K562 (cell line): ENCODE measurements around the gene ABCA7. TPM values are rescaled to one million over a fixed set of nuclear protein-coding genes. Genes with fewer than 3 reads are reported as not detected.
A peak's percentile ranks its signal among the peaks of the same experiment; 100 is the strongest.

Experiments used
- CXXC5 ChIP-seq: fragments of 250-450 bp; sonication (Bioruptor Pico); IDR thresholded peaks from 2 replicates; pipeline ENCODE4 v1.8.0; 2022; ENCODE audit warnings: inconsistent platforms, mild to moderate bottlenecking, moderate library complexity
- HCFC1 ChIP-seq: IDR thresholded peaks from 2 replicates; pipeline ENCODE4 v1.6.1; 2012; ENCODE audit warnings: low read depth, low read length, improper control_type of control experiment
- NFRKB ChIP-seq: fragments of 450-650 bp; IDR thresholded peaks from 2 replicates; pipeline ENCODE4 v1.6.1; 2016; ENCODE audit warnings: low read depth
- NFXL1 ChIP-seq: fragments of 450-650 bp; formaldehyde crosslinking; IDR thresholded peaks from 2 replicates; pipeline ENCODE4 v1.4.0; 2021; ENCODE audit warnings: mild to moderate bottlenecking
- PHF8 ChIP-seq: fragments of 200-600 bp; sonication (generic); IDR thresholded peaks from 2 replicates; pipeline ENCODE4 v1.6.1; 2012; ENCODE audit warnings: mixed run types, mild to moderate bottlenecking, inconsistent platforms, low read length, moderate library complexity, borderline replicate concordance
- RCOR1 ChIP-seq, 2 experiments: IDR thresholded peaks; 2 replicates each; pipeline ENCODE4 v1.6.1; 2012; ENCODE audit warnings: low read depth in 2 of 2, low read length in 2 of 2, borderline replicate concordance in 1 of 2, improper control_type of control experiment in 1 of 2
- SIN3B ChIP-seq: fragments of 450-650 bp; IDR thresholded peaks from 2 replicates; pipeline ENCODE4 v1.6.1; 2017; ENCODE audit warnings: low read depth, mild to moderate bottlenecking, moderate library complexity
- SIX5 ChIP-seq, 2 experiments: IDR thresholded peaks; 2 replicates each; pipeline ENCODE4 v1.6.1; 2011; ENCODE audit warnings: low read length in 2 of 2, borderline replicate concordance in 1 of 2, low read depth in 1 of 2, mild to moderate bottlenecking in 1 of 2, moderate library complexity in 1 of 2; ENCODE audit not compliant: insufficient read depth in 1 of 2
- SMARCA4 ChIP-seq: fragments of 450-650 bp; IDR thresholded peaks from 2 replicates; pipeline ENCODE4 v1.6.1; 2016
- SMARCE1 ChIP-seq: fragments of 450-650 bp; IDR thresholded peaks from 2 replicates; pipeline ENCODE4 v1.7.1; 2016; ENCODE audit warnings: mild to moderate bottlenecking
- SMC3 ChIP-seq: conservative IDR thresholded peaks from 2 replicates; pipeline ENCODE4 v1.6.1; 2011; ENCODE audit warnings: low read depth, low read length, improper control_type of control experiment; ENCODE audit not compliant: insufficient read depth
- TAF1 ChIP-seq: IDR thresholded peaks from 2 replicates; pipeline ENCODE4 v1.6.1; 2011; ENCODE audit warnings: mild to moderate bottlenecking, low read length, moderate library complexity; ENCODE audit not compliant: insufficient read depth, control insufficient read depth, severe bottlenecking; ENCODE audit errors: extremely low read depth
- TBP ChIP-seq: optimal IDR thresholded peaks from 2 replicates; pipeline ENCODE3; 2011; ENCODE audit warnings: low read depth, low read length, improper control_type of control experiment
- TFAM ChIP-seq: fragments of 250-450 bp; sonication (Bioruptor Pico); conservative IDR thresholded peaks from 2 replicates; pipeline ENCODE4 v1.5.0; 2021; ENCODE audit warnings: mild to moderate bottlenecking, moderate library complexity
- ZKSCAN1 ChIP-seq: fragments of 150-350 bp; IDR thresholded peaks from 2 replicates; pipeline ENCODE4 v1.6.1; 2016; ENCODE audit warnings: low read depth, low read length
- ZNF263 ChIP-seq: sonication (generic); formaldehyde crosslinking; IDR thresholded peaks from 2 replicates; pipeline ENCODE4 v1.8.0; 2022; ENCODE audit warnings: mild to moderate bottlenecking, missing genetic modification reagents, borderline replicate concordance
- ZNF589 ChIP-seq: fragments of 200-800 bp; sonication (Bioruptor generic); IDR thresholded peaks from 2 replicates; pipeline ENCODE4 v1.6.1; 2016; ENCODE audit warnings: low read depth, missing genetic modification characterization, missing compliant biosample characterization
- polyA plus RNA-seq, 8 experiments: library from polyadenylated mRNA; depleted of rRNA in 4 of 8; stranded (reverse) in 5 of 8; unstranded in 3 of 8; fragments of >200 nt; fragmentation: Nextera tagmentation in 2 of 8; fragmentation: Illumina TruSeq in 1 of 8; extraction: Ambion mirVana in 2 of 8; extraction: Trizol in 1 of 8; gene quantifications; 2 replicates each; pipeline versions ENCODE4 v1.2.1 to v1.2.3, GENCODE V29; 2011 to 2014; ENCODE audit warnings: inconsistent platforms in 1 of 8, missing spikeins in 1 of 8
- total RNA-seq, 7 experiments: library from RNA; depleted of rRNA in 6 of 7; stranded (reverse); fragments of >200 nt in 6 of 7; fragmentation: Illumina TruSeq in 2 of 7; extraction: Trizol in 2 of 7; gene quantifications; 2 replicates each; pipeline versions ENCODE4 v1.2.1 to v1.2.3, GENCODE V29; 2011 to 2021; ENCODE audit warnings: low replicate concordance in 1 of 7
- TF ChIP-seq, protein P1 (sequence below): fragments of 450-650 bp; IDR thresholded peaks from 2 replicates; pipeline ENCODE4 v1.6.1; 2018; ENCODE audit not compliant: partially characterized antibody
- TF ChIP-seq, protein P2 (sequence below): fragments of 250-450 bp; sonication (Bioruptor Pico); IDR thresholded peaks from 2 replicates; pipeline ENCODE4 v1.5.1; 2021; ENCODE audit warnings: mild to moderate bottlenecking
- TF ChIP-seq, protein P3 (sequence below), 2 experiments: fragments of 450-650 bp; conservative IDR thresholded peaks; 2 replicates each; pipeline ENCODE4 v1.6.1; 2017; ENCODE audit warnings: mild to moderate bottlenecking in 2 of 2, moderate library complexity in 2 of 2

ABCA7 gene
- total and polyA plus RNA-seq, 9 of the 15 experiments (the other 6 are each of a cell fraction or from before 2014, with no cell fraction given) = 2.3 to 96.1 (median 31.2) TPM

DNA sequence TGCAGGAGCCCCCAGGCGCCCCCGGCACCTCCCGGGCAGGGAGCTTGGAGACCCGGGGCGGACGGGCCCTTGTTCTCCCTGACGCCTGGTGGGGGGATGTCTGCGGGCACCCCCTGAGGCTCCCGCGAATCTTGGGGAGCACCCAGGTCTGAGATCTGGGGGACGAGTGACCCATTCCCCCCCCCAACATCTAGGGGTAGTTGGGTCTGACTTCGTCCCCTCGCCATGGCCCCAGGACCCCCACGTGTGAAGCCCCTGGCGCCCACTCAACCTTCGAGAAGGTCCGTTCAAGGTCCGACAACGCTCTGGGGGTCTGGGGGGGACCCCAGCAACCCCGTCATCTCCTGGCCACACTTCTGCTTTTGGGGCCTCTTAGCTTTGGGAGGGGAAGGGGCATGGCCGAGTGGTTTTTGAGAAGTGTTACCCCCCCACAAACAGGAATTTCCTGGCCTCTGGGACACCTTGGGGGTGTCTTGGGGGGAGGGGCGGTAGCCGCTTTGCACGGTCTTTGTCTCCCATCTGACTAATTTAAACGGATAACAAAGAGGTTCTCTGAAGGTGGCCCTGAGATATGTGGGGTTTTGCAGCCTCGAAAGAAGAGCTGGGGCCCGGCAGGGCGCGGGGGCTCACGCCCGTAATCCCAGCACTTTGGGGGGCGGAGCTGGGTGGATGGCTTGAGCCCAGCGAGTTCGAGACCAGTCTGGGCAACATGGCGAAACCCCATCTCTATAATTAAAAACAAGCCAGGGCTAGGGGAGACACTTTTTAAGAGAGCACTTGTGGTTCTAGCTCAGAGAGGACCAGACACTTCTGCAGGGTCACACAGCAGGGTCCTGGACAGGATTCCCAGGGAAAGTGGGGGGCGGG, 12.9 kb upstream of the ABCA7 start (continued):
- TF ChIP-seq, protein P1, sequence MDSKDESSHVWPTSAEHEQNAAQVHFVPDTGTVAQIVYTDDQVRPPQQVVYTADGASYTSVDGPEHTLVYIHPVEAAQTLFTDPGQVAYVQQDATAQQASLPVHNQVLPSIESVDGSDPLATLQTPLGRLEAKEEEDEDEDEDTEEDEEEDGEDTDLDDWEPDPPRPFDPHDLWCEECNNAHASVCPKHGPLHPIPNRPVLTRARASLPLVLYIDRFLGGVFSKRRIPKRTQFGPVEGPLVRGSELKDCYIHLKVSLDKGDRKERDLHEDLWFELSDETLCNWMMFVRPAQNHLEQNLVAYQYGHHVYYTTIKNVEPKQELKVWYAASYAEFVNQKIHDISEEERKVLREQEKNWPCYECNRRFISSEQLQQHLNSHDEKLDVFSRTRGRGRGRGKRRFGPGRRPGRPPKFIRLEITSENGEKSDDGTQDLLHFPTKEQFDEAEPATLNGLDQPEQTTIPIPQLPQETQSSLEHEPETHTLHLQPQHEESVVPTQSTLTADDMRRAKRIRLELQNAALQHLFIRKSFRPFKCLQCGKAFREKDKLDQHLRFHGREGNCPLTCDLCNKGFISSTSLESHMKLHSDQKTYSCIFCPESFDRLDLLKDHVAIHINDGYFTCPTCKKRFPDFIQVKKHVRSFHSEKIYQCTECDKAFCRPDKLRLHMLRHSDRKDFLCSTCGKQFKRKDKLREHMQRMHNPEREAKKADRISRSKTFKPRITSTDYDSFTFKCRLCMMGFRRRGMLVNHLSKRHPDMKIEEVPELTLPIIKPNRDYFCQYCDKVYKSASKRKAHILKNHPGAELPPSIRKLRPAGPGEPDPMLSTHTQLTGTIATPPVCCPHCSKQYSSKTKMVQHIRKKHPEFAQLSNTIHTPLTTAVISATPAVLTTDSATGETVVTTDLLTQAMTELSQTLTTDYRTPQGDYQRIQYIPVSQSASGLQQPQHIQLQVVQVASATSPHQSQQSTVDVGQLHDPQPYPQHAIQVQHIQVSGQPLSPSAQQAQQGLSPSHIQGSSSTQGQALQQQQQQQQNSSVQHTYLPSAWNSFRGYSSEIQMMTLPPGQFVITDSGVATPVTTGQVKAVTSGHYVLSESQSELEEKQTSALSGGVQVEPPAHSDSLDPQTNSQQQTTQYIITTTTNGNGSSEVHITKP = peak; percentile 59
- no peak for TF ChIP-seq SMC3
- TF ChIP-seq PHF8 = no peak
- TF ChIP-seq, protein P2, sequence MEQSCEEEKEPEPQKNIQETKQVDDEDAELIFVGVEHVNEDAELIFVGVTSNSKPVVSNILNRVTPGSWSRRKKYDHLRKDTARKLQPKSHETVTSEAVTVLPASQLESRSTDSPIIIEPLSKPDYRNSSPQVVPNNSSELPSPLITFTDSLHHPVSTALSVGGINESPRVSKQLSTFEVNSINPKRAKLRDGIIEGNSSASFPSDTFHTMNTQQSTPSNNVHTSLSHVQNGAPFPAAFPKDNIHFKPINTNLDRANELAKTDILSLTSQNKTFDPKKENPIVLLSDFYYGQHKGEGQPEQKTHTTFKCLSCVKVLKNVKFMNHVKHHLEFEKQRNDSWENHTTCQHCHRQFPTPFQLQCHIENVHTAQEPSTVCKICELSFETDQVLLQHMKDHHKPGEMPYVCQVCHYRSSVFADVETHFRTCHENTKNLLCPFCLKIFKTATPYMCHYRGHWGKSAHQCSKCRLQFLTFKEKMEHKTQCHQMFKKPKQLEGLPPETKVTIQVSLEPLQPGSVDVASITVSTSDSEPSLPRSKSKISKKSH (CRISPR knock-in tag) = no peak
- peak in 1 of 2 experiments; percentile 30; a peak in 1 of 4 replicates for TF ChIP-seq RCOR1 (IDR thresholded peaks at IDR 0.05; ENCODE audit: borderline replicate concordance in 1 of 2, low read depth in 2 of 2, low read length in 2 of 2)
- no peak for TF ChIP-seq SIX5 (IDR thresholded peaks at IDR 0.05; ENCODE audit: borderline replicate concordance in 1 of 2, insufficient read depth in 1 of 2, low read depth in 1 of 2, low read length in 2 of 2)
- TF ChIP-seq NFXL1 = no peak
- no peak for TF ChIP-seq HCFC1
- no peak for TF ChIP-seq TFAM
- TF ChIP-seq SIN3B = no peak
- no peak for TF ChIP-seq SMARCA4
- TF ChIP-seq ZNF589 (CRISPR knock-in tag) = no peak
- TF ChIP-seq SMARCE1 = no peak
- TF ChIP-seq TAF1 = no peak
- TF ChIP-seq, protein P3, sequence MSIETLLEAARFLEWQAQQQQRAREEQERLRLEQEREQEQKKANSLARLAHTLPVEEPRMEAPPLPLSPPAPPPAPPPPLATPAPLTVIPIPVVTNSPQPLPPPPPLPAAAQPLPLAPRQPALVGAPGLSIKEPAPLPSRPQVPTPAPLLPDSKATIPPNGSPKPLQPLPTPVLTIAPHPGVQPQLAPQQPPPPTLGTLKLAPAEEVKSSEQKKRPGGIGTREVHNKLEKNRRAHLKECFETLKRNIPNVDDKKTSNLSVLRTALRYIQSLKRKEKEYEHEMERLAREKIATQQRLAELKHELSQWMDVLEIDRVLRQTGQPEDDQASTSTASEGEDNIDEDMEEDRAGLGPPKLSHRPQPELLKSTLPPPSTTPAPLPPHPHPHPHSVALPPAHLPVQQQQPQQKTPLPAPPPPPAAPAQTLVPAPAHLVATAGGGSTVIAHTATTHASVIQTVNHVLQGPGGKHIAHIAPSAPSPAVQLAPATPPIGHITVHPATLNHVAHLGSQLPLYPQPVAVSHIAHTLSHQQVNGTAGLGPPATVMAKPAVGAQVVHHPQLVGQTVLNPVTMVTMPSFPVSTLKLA (conservative IDR thresholded peaks at IDR 0.05) = no peak; a peak in 3 of 4 replicates
- no peak for TF ChIP-seq NFRKB
- TF ChIP-seq ZKSCAN1 = no peak
- no peak for TF ChIP-seq TBP
- peak; percentile 44 for TF ChIP-seq ZNF263 (CRISPR knock-in tag)
- no peak; the same call in 1 of the 2 replicates for TF ChIP-seq CXXC5 (CRISPR knock-in tag)
